Measurements from ENCODE around the gene VTA1.
"Not testable (repeated sequence)": the region's sequence is repeated elsewhere in the genome, so short reads cannot be mapped to it uniquely, and the experiment has no call there.

The VTA1 gene

DNA sequence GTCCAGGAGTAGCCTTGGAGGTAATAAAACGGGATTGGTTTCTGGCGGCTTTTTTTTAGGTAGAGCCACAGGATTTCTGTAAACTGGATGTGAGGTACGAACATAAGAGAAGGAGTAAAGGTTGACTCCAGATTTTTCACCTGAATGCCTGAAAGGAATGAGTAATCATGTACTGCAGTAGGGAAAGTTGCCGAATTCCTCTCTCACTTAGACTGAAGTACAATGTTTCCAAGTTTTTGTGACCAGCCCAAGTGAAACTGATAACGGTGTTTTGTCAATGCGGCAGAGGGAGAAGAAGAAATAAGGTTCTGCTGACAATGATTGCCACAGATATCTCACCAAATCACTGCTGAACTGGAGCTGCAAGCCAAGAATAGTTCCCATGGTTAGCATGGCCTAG, 75.0 kb downstream of the VTA1 start:
- Histone ChIP-seq H3K9me3 (no peaks in the 10 kb centered on the region), H3K4me3 (no peak overlapping the region), H3K36me3 (replicated peaks) (no peaks in the 10 kb centered on the region), H3K27me3 (ENCODE audit: low read depth) (no peaks in the 10 kb centered on the region), H3K4me1 (no peaks in the 10 kb centered on the region)
- no peak for DNase-seq (ENCODE audit: low spot score in 2 of 2)
- in situ Hi-C loops (cut with MboI; ENCODE audit: low sequenced_read_pairs): no loop called here

DNA sequence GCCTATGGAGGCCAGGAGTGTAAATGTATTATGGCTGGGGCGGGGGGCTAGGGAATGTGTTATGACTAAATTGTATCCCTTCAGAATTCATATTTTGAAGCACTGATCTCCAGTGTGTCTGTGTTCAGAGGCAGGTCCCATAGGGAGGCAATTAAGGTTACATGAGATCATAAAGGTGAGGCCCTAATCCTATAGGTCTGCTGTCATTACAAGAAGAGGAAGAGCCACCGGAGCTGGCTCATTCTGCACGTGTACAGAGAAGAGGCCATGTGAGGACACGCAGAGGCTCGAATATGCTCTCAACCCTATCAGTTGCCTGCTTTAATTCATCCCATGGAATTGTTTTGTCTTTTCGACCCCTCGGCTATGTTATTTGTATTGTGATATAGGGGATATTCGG, 76.9 kb downstream of the VTA1 start:
- in situ Hi-C loops (cut with MboI; ENCODE audit: low sequenced_read_pairs): no loop called here
- no peaks in the 10 kb centered on the region for H3K9me3 ChIP-seq
- no peaks in the 10 kb centered on the region for H3K36me3 ChIP-seq (replicated peaks)
- H3K4me3 ChIP-seq: no peak overlapping the region
- no peak for DNase-seq (ENCODE audit: low spot score in 2 of 2)
- no peaks in the 10 kb centered on the region for H3K27me3 ChIP-seq (ENCODE audit: low read depth)
- H3K4me1 ChIP-seq: no peaks in the 10 kb centered on the region

DNA sequence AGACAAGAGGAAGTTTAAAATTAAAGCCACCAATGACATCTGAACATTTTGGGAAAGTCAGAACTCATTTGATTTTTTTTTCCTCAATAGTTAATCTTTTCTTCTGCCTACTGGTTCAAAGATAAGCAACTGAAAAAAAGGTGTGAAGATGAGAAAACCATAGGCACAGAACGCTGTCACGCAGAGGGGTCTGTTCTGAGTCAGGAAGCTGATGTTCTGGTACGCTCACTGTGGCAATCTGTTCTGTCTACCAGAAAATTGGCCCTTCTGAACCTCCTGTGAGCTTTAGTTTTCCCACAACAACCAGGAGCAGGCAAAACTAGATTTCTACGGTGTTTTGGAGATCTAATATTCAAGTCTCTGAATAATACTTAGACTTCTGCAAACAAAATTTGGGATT, 78.1 kb downstream of the VTA1 start:
- H3K27me3 ChIP-seq (ENCODE audit: low read depth): no peaks in the 10 kb centered on the region
- H3K4me1 ChIP-seq: no peaks in the 10 kb centered on the region
- DNase-seq (ENCODE audit: low spot score in 2 of 2): no peak
- no peaks in the 10 kb centered on the region for H3K36me3 ChIP-seq (replicated peaks)
- no peaks in the 10 kb centered on the region for H3K9me3 ChIP-seq
- in situ Hi-C loops (cut with MboI; ENCODE audit: low sequenced_read_pairs): no loop called here
- no peak overlapping the region for H3K4me3 ChIP-seq

DNA sequence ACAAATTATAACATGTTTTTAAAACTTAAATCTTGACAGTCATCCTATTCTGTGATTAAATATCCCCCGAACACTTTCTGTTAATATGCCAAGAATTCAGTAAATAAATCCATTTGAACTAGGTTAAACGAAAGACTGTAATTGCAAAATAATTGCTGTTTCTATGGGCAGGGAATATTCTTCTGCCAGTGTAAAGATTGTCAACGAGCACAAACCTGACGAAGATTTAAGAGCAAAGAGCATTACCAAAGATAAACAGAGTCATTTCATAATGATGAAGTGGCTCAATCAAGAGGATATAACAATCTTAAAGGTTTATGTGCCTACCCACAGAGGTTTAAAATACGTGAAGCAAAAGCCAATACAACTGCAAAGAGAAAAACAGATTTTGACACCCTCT, 78.5 kb downstream of the VTA1 start:
- no peak for DNase-seq (ENCODE audit: low spot score in 2 of 2)
- in situ Hi-C loops (cut with MboI; ENCODE audit: low sequenced_read_pairs): no loop called here
- Histone ChIP-seq H3K27me3 (ENCODE audit: low read depth) (no peaks in the 10 kb centered on the region), H3K9me3 (no peaks in the 10 kb centered on the region), H3K4me3 (no peak overlapping the region), H3K36me3 (replicated peaks) (no peaks in the 10 kb centered on the region), H3K4me1 (no peaks in the 10 kb centered on the region)

DNA sequence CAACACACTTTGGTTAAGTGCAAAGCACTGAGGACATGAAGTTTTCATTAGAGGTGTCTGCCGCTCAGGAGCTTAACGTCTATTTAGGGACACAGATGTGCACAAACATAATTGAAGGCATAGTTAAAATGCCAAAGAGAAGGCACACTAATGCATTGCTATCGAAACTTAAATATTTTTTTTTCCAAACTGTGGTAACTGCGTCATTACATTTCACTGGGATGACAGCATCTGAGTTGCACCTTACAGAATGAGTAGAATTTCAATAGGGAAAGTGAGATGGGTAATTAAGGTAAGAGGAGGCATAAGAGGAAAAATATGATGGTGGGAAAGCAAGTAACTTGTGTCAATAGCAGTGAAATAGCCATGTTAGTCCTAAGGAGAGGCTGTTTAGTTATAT, 79.7 kb downstream of the VTA1 start:
- Histone ChIP-seq H3K27me3 (ENCODE audit: low read depth) (no peaks in the 10 kb centered on the region), H3K4me3 (no peak overlapping the region), H3K4me1 (no peaks in the 10 kb centered on the region), H3K36me3 (replicated peaks) (no peaks in the 10 kb centered on the region), H3K9me3 (no peaks in the 10 kb centered on the region)
- in situ Hi-C loops (cut with MboI; ENCODE audit: low sequenced_read_pairs): no loop called here
- DNase-seq (ENCODE audit: low spot score in 2 of 2): no peak

DNA sequence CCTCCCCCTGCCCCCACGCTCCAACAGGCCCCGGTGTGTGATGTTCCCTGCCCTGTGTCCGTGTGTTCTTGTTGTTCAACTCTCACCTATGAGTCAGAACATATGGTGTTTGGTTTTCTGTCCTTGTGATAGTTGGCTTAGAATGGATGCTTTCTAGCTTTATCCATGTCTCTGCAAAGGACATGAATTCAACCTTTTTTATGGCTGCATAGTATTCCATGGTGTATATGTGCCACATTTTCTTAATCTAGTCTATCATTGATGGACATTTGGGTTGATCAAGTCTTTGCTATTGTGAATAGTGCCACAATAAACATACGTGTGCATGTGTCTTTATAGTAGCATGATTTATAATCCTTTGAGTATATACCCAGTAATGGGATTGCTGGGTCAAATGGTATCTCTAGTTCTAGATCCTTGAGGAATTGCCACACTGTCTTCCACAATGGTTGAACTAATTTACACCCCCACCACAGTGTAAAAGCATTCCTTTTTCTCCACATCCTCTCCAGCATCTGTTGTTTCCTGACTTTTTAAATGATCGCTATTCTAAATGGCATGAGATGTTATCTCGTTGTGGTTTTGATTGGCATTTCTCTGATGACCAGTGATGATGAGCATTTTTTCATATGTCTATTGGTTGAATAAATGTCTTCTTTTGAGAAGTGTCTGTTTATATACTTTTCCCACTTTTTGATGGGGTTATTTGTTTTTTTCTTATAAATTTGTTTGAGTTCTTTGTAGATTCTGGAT, 82.6 kb downstream of the VTA1 start:
- H3K36me3 ChIP-seq (replicated peaks); H3K27me3 ChIP-seq (ENCODE audit: low read depth); H3K9me3 ChIP-seq; H3K4me1 ChIP-seq; in situ Hi-C loops (cut with MboI; ENCODE audit: low sequenced_read_pairs); DNase-seq (ENCODE audit: low spot score in 2 of 2); H3K4me3 ChIP-seq: not testable (repeated sequence)

DNA sequence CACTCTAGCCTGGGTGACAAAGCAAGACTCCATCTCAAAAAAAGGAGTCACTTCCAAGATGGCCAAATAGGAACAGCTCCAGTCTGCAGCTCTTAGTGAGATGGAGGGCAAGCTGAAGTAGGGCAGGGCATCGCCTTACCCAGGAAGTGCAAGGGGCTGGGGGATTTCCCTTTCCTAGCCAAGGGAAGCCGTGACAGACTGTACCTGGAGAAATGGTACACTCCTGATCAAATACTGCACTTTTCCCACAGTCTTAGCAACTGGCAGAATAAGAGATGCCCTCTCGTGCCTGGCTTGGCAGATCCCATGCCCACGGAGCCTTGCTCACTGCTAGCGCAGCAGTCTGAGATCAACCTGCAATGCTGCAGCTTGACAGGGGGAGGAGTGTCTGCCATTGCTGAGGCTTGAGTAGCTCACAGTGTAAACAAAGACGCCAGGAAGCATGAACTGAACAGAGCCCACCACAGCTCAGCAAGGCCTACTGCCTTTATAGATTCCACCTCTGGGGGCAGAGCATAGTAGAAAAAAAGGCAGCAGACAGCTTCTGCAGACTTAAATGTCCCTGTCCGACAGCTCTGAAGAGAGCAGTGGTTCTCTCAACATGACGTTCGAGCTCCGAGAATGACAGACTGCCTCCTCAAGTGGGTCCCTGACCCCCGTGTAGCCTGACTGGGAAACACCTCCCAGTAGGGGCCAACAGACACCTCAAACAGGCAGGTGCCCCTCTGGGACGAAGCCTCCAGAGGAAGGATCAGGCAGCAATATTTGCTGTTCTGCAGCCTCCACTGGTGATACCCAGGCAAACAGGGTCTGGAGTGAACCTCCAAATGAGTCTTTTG, 85.4 kb downstream of the VTA1 start:
- H3K9me3 ChIP-seq; H3K4me3 ChIP-seq; H3K27me3 ChIP-seq (ENCODE audit: low read depth); H3K36me3 ChIP-seq (replicated peaks); H3K4me1 ChIP-seq; in situ Hi-C loops (cut with MboI; ENCODE audit: low sequenced_read_pairs): not testable (repeated sequence)
- DNase-seq (ENCODE audit: low spot score in 2 of 2): peak; percentile 51 to 67

DNA sequence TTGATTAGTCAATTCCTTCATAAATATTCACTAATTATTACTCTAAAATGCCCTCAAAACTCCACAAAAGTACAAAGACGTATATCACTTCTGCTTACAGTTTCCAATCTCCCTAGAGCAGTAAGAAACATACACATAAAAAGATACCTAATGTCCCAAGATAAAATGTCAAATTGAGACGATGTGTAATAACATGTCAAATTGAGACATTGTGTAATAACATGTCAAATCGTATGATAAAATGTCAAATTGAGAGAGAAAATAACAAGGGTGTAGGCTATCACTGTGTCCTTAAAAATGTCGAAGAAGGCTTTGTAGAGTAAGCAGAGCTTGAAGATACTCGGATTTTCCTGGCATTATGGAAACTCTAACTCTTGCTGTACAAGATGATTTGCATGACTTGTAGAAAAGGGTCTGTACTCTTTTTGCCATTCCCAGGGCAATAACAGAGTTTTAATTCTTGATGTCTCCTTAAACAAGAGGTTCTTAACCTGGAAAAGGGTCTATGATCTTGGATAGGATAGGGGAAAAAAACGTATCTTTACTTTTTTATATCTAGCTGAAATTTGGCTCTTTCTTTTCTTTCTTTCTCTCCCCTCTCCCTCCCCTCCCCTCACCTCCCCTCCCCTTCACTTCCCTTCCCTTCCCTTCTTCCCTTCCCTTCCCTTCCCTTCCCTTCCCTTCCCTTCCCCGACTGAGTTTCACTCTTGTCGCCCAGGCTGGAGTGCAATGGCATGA, 87.1 kb downstream of the VTA1 start:
- DNase-seq (ENCODE audit: low spot score in 2 of 2): no peak
- Histone ChIP-seq H3K36me3 (replicated peaks) (no peaks in the 10 kb centered on the region), H3K4me1 (no peaks in the 10 kb centered on the region), H3K4me3 (no peak overlapping the region), H3K27me3 (ENCODE audit: low read depth) (no peaks in the 10 kb centered on the region), H3K9me3 (no peaks in the 10 kb centered on the region)
- in situ Hi-C loops (cut with MboI; ENCODE audit: low sequenced_read_pairs): no loop called here

DNA sequence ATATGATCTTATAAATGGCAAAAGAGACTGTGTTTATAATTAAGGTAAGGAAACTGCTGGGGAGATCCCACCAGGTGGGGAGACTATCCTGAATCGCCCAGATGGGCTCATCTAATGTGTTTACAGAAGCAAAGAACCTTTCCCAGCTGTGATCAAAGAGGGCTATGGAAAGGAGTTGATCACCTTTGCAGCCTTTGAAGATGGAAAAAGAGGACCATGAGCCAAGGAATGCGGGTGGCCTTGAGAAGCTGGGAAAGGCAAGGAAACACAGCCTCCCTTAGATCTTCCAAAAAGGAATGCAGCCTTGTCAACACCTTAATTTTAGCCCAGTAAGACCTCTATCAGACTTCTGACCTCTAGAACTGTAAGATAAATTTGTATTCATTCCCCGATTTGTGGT, 88.2 kb downstream of the VTA1 start:
- in situ Hi-C loops (cut with MboI; ENCODE audit: low sequenced_read_pairs): no loop called here
- Histone ChIP-seq H3K4me1 (no peaks in the 10 kb centered on the region), H3K36me3 (replicated peaks) (no peaks in the 10 kb centered on the region), H3K27me3 (ENCODE audit: low read depth) (no peaks in the 10 kb centered on the region), H3K4me3 (no peak overlapping the region), H3K9me3 (no peaks in the 10 kb centered on the region)
- DNase-seq (ENCODE audit: low spot score in 2 of 2): no peak

DNA sequence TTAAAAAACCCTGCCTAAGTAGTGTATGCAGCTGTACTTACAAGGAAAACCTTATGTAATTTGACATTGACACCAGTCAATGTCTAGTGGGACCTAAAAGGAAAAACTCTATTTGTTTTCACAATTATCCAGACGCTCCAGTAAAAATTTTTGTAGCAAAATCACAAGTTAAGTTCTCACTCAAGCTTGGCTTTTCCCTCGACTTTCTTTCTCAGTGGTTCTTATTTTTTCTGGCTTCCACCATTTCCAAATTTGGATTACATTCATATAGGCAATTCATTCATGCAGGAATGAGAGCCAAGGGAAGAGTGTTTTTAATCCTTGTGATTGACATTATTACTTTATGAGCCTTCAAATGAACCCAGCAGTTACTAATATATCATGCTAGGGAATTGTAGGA, 88.7 kb downstream of the VTA1 start:
- in situ Hi-C loops (cut with MboI; ENCODE audit: low sequenced_read_pairs): no loop called here
- Histone ChIP-seq H3K4me3 (no peak overlapping the region), H3K9me3 (no peaks in the 10 kb centered on the region), H3K27me3 (ENCODE audit: low read depth) (no peaks in the 10 kb centered on the region), H3K4me1 (no peaks in the 10 kb centered on the region), H3K36me3 (replicated peaks) (no peaks in the 10 kb centered on the region)
- no peak for DNase-seq (ENCODE audit: low spot score in 2 of 2)

DNA sequence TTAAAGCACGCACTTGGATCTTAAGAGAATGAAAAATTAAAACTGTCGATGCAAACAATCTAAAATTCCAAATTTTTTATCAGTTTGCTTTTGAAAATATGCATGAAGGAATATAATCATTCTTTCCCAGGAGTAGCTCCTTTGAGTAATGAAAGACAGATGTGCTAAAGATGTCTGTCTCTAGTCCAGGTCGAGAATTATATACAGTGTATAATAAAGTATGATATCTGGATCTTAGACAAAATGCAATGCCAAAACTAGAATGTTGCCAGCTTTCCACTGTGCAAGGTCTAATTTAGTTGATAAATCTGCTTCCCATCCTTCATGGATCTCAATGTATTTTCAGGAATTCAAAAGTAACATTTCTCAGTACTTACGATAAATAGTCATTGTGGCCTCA, 89.6 kb downstream of the VTA1 start:
- H3K36me3 ChIP-seq (replicated peaks): no peaks in the 10 kb centered on the region
- H3K9me3 ChIP-seq: no peaks in the 10 kb centered on the region
- H3K27me3 ChIP-seq (ENCODE audit: low read depth): no peaks in the 10 kb centered on the region
- H3K4me1 ChIP-seq: no peaks in the 10 kb centered on the region
- H3K4me3 ChIP-seq: no peak overlapping the region
- no peak for DNase-seq (ENCODE audit: low spot score in 2 of 2)
- in situ Hi-C loops (cut with MboI; ENCODE audit: low sequenced_read_pairs): no loop called here

DNA sequence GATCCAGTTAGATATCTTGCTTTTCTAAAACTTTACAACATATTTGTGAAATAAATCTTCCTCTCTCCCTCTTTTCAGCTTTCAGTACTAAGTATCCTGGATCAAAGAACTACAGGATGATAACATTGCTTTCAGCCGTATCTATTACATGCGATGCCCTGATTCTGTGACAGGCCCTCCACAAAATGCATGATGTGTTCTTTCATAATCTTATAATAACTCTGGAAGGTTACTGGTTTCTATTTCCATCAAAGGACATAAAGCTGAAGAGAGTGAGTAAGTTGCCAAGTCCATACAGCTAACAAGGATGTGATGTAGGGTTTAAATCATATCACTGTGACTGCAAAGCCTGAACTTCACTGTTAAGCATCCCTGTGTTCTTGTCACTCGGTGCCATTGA, 91.8 kb downstream of the VTA1 start:
- Histone ChIP-seq H3K27me3 (ENCODE audit: low read depth) (no peaks in the 10 kb centered on the region), H3K4me3 (no peak overlapping the region), H3K36me3 (replicated peaks) (no peaks in the 10 kb centered on the region), H3K4me1 (peaks cover 11% of the 10 kb centered on the region), H3K9me3 (no peaks in the 10 kb centered on the region)
- in situ Hi-C loops (cut with MboI; ENCODE audit: low sequenced_read_pairs): no loop called here
- no peak for DNase-seq (ENCODE audit: low spot score in 2 of 2)

DNA sequence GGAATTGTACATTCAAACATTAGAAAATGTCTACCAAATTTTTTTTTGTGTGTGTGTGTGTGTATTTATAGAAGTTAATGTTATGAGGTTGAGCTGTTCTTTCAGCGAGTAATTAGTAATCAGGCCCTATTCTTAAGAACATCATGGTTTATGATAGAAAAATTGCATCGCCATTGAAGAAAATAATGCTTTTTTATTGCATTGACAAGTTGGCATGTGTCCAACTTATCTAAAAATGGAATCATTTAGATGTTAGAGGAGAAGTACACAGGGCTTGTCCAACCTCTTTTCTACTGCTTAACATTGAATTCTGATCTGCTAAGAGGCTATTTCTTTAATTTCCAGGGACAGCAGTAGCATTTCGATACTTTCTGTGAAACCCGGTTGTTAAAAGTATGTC, 93.1 kb downstream of the VTA1 start:
- DNase-seq (ENCODE audit: low spot score in 2 of 2): no peak
- Histone ChIP-seq H3K4me3 (no peak overlapping the region), H3K36me3 (replicated peaks) (no peaks in the 10 kb centered on the region), H3K9me3 (no peaks in the 10 kb centered on the region), H3K4me1 (peaks cover 16% of the 10 kb centered on the region), H3K27me3 (ENCODE audit: low read depth) (no peaks in the 10 kb centered on the region)
- in situ Hi-C loops (cut with MboI; ENCODE audit: low sequenced_read_pairs): no loop called here

DNA sequence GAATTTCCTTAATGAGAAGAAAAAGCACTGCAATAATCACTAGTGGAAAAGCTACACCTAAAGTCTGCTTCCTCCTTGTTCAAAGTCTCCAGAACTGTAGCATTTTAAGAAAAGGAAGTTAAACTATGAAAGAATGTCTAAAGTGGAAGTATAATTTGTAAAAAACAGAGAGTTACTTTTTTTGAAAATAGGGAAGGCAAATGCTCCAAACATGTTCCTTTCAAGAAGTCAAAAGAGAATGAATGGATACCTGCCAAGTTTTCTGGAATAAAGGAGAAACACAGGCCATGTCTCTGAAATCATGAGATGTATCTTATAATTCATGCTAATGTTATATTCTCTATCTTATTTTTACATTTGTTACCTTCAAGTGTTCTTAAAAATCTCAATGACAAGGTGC, 94.0 kb downstream of the VTA1 start:
- in situ Hi-C loops (cut with MboI; ENCODE audit: low sequenced_read_pairs): no loop called here
- Histone ChIP-seq H3K4me3 (no peak overlapping the region), H3K9me3 (no peaks in the 10 kb centered on the region), H3K4me1 (peaks cover 16% of the 10 kb centered on the region), H3K36me3 (replicated peaks) (no peaks in the 10 kb centered on the region), H3K27me3 (ENCODE audit: low read depth) (no peaks in the 10 kb centered on the region)
- DNase-seq (ENCODE audit: low spot score in 2 of 2): no peak

Data from HAP-1 (cell line).